IMR-90 (cell line): ENCODE measurements around the gene TMX1. TPM values are rescaled to one million over a fixed set of nuclear protein-coding genes. Genes with fewer than 3 reads are reported as not detected.
A peak's percentile ranks its signal among the peaks of the same experiment; 100 is the strongest.

Source experiments
- ATAC-seq: fragments of 200-7000 bp; cut with Tn5 transposase; 2 replicates; pipeline ENCODE4 v1.9.1; 2020; ENCODE audit warnings: low read depth, mild to moderate bottlenecking, moderate library complexity
- BruUV-seq: library from RNA; stranded (reverse); fragments of 400-500 nt; replicated peaks from 2 replicates; lab custom pipeline; 2021; lab: Mats Ljungman, UMichigan
- CTCF ChIA-PET: fragments of 300-600 bp; formaldehyde crosslinking; extraction: SDS; loops from one replicate; lab custom pipeline; 2021; ENCODE audit warnings: antibody characterized with exemption; lab: Yijun Ruan, JAX
- POLR2A ChIA-PET: fragments of 300-600 bp; sonication (Branson Sonifier 250); formaldehyde crosslinking; loops from one replicate; lab custom pipeline; 2022; ENCODE audit warnings: antibody characterized with exemption; ENCODE audit not compliant: unreplicated experiment; lab: Charles Lee
- DNase-seq: peaks from one replicate; pipeline ENCODE4 v3.0.0; 2013
- H2AFZ ChIP-seq: replicated peaks from 2 replicates; pipeline ENCODE3; 2013; ENCODE audit warnings: low read length, mild to moderate bottlenecking; ENCODE audit not compliant: poor library complexity
- H2AK5ac ChIP-seq: 2 replicates; pipeline ENCODE4 v1.6.1; 2013; ENCODE audit warnings: low read depth, low read length, inconsistent platforms
- H2AK9ac ChIP-seq: replicated peaks from 2 replicates; pipeline ENCODE3; 2013; ENCODE audit warnings: mild to moderate bottlenecking, low read depth, low read length, moderate library complexity; ENCODE audit not compliant: poor library complexity
- H2BK120ac ChIP-seq: 2 replicates; pipeline ENCODE4 v1.6.1; 2013; ENCODE audit warnings: low read depth, low read length, inconsistent platforms
- H2BK15ac ChIP-seq: 3 replicates; pipeline ENCODE4 v1.6.1; 2013; ENCODE audit warnings: low read depth, low read length, inconsistent platforms
- H2BK20ac ChIP-seq: 2 replicates; pipeline ENCODE4 v1.6.1; 2013; ENCODE audit warnings: low read depth, mild to moderate bottlenecking, inconsistent platforms, low read length, moderate library complexity
- H2BK5ac ChIP-seq: 2 replicates; pipeline ENCODE4 v1.6.1; 2013; ENCODE audit warnings: mild to moderate bottlenecking, low read depth, low read length, inconsistent platforms; ENCODE audit not compliant: poor library complexity, severe bottlenecking
- H3K14ac ChIP-seq: replicated peaks from 2 replicates; pipeline ENCODE4 v1.6.1; 2013; ENCODE audit warnings: low read depth, low read length, inconsistent platforms
- H3K18ac ChIP-seq: 2 replicates; pipeline ENCODE4 v1.6.1; 2013; ENCODE audit warnings: low read depth, low read length, control low read depth
- H3K23ac ChIP-seq: 2 replicates; pipeline ENCODE4 v1.6.1; 2013; ENCODE audit warnings: low read depth, low read length, inconsistent platforms
- H3K27ac ChIP-seq: 2 replicates; pipeline ENCODE4 v1.5.1; 2013; ENCODE audit warnings: mild to moderate bottlenecking, control low read depth, low read length; ENCODE audit not compliant: insufficient read depth
- H3K27me3 ChIP-seq: 2 replicates; pipeline ENCODE4 v1.6.1; 2013; ENCODE audit warnings: low read length; ENCODE audit not compliant: control insufficient read depth, insufficient read depth
- H3K36me3 ChIP-seq: 2 replicates; pipeline ENCODE4 v1.6.1; 2013; ENCODE audit warnings: low read length, mixed read lengths; ENCODE audit not compliant: control insufficient read depth, insufficient read depth
- H3K4ac ChIP-seq: 2 replicates; pipeline ENCODE4 v1.6.1; 2013; ENCODE audit warnings: low read depth, low read length, inconsistent platforms
- H3K4me1 ChIP-seq: 2 replicates; pipeline ENCODE4 v1.6.1; 2013; ENCODE audit warnings: low read length, mixed read lengths; ENCODE audit not compliant: control insufficient read depth, insufficient read depth
- H3K4me2 ChIP-seq: 2 replicates; pipeline ENCODE4 v1.6.1; 2013; ENCODE audit warnings: low read depth, mild to moderate bottlenecking, control low read depth, low read length, moderate library complexity
- H3K4me3 ChIP-seq: 2 replicates; pipeline ENCODE4 v1.5.1; 2013; ENCODE audit warnings: low read depth, mild to moderate bottlenecking, control low read depth, low read length, moderate library complexity; ENCODE audit not compliant: insufficient read depth
- H3K56ac ChIP-seq: 2 replicates; pipeline ENCODE4 v1.6.1; 2013; ENCODE audit warnings: low read length, inconsistent platforms; ENCODE audit not compliant: insufficient read depth; ENCODE audit errors: extremely low read depth
- H3K79me1 ChIP-seq, 2 experiments: 2 replicates each; pipeline ENCODE4 v1.6.1; 2013; ENCODE audit warnings: low read length in 2 of 2, inconsistent platforms in 1 of 2, low read depth in 1 of 2
- H3K9ac ChIP-seq: 2 replicates; pipeline ENCODE4 v1.6.1; 2013; ENCODE audit warnings: low read depth, low read length, control low read depth
- H3K9me1 ChIP-seq: 2 replicates; pipeline ENCODE4 v1.6.1; 2013; ENCODE audit warnings: low read length, inconsistent platforms; ENCODE audit not compliant: insufficient read depth
- H3K9me3 ChIP-seq: 2 replicates; pipeline ENCODE4 v1.6.1; 2013; ENCODE audit warnings: low read length; ENCODE audit not compliant: control insufficient read depth, insufficient read depth
- H4K20me1 ChIP-seq: 2 replicates; pipeline ENCODE4 v1.6.1; 2013; ENCODE audit warnings: low read length, inconsistent platforms; ENCODE audit not compliant: insufficient read depth
- H4K5ac ChIP-seq: 2 replicates; pipeline ENCODE4 v1.6.1; 2013; ENCODE audit warnings: mild to moderate bottlenecking, low read depth, low read length, control low read depth
- H4K8ac ChIP-seq, 2 experiments: 2 replicates each; pipeline ENCODE4 v1.6.1; 2013; ENCODE audit warnings: low read depth in 2 of 2, low read length in 2 of 2, control low read depth in 1 of 2, inconsistent platforms in 1 of 2
- H4K91ac ChIP-seq: 2 replicates; pipeline ENCODE4 v1.6.1; 2013; ENCODE audit warnings: low read depth, low read length, inconsistent platforms; ENCODE audit not compliant: insufficient read depth
- CEBPB ChIP-seq: IDR thresholded peaks from 2 replicates; pipeline ENCODE4 v1.6.1; 2012; ENCODE audit warnings: low read depth, low read length, improper control_type of control experiment
- CHD1 ChIP-seq: IDR thresholded peaks from 2 replicates; pipeline ENCODE4 v1.6.1; 2012; ENCODE audit warnings: low read depth, low read length, improper control_type of control experiment
- MAZ ChIP-seq: IDR thresholded peaks from 2 replicates; pipeline ENCODE4 v1.6.1; 2012; ENCODE audit warnings: low read depth, mild to moderate bottlenecking, low read length, improper control_type of control experiment, moderate library complexity, borderline replicate concordance
- NFE2L2 ChIP-seq: fragments of 150-350 bp; IDR thresholded peaks from 2 replicates; pipeline ENCODE4 v1.6.1; 2016; ENCODE audit warnings: low read depth, mild to moderate bottlenecking, low read length
- RAD21 ChIP-seq: IDR thresholded peaks from 2 replicates; pipeline ENCODE4 v1.6.1; 2012; ENCODE audit warnings: low read length, improper control_type of control experiment
- RCOR1 ChIP-seq: IDR thresholded peaks from 2 replicates; pipeline ENCODE4 v1.6.1; 2012; ENCODE audit warnings: mild to moderate bottlenecking, low read length, improper control_type of control experiment; ENCODE audit not compliant: insufficient replicate concordance
- RFX5 ChIP-seq: IDR thresholded peaks from 2 replicates; pipeline ENCODE4 v1.8.0; 2012; ENCODE audit warnings: low read depth, mild to moderate bottlenecking, low read length, moderate library complexity
- WGBS, 2 experiments: methylation state at CpG; one replicate each; pipeline versions ENCODE4 v1.1.5 to v1.1.7; 2013; ENCODE audit warnings: missing lambda C conversion rate in 2 of 2; ENCODE audit not compliant: insufficient read length in 1 of 2; ENCODE audit errors: extremely low coverage in 2 of 2; 5-methylcytosine and 5-hydroxymethylcytosine counted together
- dilution Hi-C: fragments of 300-500 bp; cut with HindIII; formaldehyde crosslinking; loops from one replicate; pipeline ENCODE4 v1.14.3; 2018; ENCODE audit warnings: low sequenced_read_pairs; ENCODE audit not compliant: unreplicated experiment
- in situ Hi-C: fragments of 300-500 bp; cut with MboI; formaldehyde crosslinking; loops from 3 replicates; pipeline ENCODE4 v1.14.3; 2019; ENCODE audit warnings: low sequenced_read_pairs, inconsistent platforms, mixed read lengths
- intact Hi-C: fragments of 100-400 bp; cut with micrococcal nuclease; formaldehyde crosslinking; loops from 2 replicates; pipeline ENCODE4 v1.10.0; 2022
- polyA plus RNA-seq, 3 experiments: library from polyadenylated mRNA; depleted of rRNA; stranded (reverse); fragments of >200 nt; gene quantifications; 2 replicates each; pipeline ENCODE4 v1.2.3, GENCODE V29; 2012; ENCODE audit warnings: low replicate concordance in 1 of 3
- total RNA-seq: library from RNA; depleted of rRNA; stranded (reverse); fragments of >200 nt; gene quantifications from 2 replicates; pipeline ENCODE4 v1.2.3, GENCODE V29; 2012
- TF ChIP-seq, protein P1 (sequence below): conservative IDR thresholded peaks from 2 replicates; pipeline ENCODE4 v1.5.1; 2012; ENCODE audit warnings: mild to moderate bottlenecking, low read depth, low read length, improper control_type of control experiment

TMX1 gene
- total and polyA plus RNA-seq, 2 of the 4 experiments (the other 2 are of a cell fraction), result 15.3 to 24.7 TPM

DNA sequence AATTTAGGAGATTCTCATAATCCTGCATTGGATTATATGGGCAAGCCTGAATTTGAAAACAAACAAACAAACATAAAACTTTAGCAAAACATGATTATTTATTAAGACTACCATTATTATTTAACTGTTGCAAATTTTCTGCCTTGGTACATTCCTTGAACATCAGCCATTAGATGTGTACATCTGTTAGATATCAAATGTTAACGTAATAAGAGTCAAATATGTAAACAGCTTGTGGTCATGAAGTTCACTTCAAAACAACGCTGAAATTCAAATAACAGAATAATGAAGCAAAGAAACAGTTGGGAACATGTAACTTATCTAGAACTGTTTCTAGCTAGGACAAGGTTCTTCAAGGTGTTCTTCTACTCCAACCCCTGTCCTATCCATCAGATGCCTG lies 14.3 kb upstream of the TMX1 start:
- H3K4me3 ChIP-seq, result no peak overlapping the region
- dilution Hi-C loops, result no loop called here
- no peak overlapping the region for H4K91ac ChIP-seq
- no peak overlapping the region for H3K14ac ChIP-seq
- no peak overlapping the region for H2AK5ac ChIP-seq
- H3K18ac ChIP-seq, result no peak overlapping the region; the same call in 1 of the 2 replicates
- no peak overlapping the region for H3K4ac ChIP-seq
- no CpG with 5 or more reads among the region's 2 CpGs for WGBS, 2 experiments
- no peak overlapping the region for H2BK120ac ChIP-seq
- no peaks in the 10 kb centered on the region for H3K9me1 ChIP-seq
- no peak for TF ChIP-seq RAD21
- TF ChIP-seq CEBPB, result no peak
- no peak for TF ChIP-seq RFX5
- TF ChIP-seq MAZ, result no peak
- no peak for TF ChIP-seq NFE2L2
- TF ChIP-seq RCOR1, result no peak
- TF ChIP-seq, protein P1, sequence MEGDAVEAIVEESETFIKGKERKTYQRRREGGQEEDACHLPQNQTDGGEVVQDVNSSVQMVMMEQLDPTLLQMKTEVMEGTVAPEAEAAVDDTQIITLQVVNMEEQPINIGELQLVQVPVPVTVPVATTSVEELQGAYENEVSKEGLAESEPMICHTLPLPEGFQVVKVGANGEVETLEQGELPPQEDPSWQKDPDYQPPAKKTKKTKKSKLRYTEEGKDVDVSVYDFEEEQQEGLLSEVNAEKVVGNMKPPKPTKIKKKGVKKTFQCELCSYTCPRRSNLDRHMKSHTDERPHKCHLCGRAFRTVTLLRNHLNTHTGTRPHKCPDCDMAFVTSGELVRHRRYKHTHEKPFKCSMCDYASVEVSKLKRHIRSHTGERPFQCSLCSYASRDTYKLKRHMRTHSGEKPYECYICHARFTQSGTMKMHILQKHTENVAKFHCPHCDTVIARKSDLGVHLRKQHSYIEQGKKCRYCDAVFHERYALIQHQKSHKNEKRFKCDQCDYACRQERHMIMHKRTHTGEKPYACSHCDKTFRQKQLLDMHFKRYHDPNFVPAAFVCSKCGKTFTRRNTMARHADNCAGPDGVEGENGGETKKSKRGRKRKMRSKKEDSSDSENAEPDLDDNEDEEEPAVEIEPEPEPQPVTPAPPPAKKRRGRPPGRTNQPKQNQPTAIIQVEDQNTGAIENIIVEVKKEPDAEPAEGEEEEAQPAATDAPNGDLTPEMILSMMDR, result no peak
- no peak for TF ChIP-seq CHD1
- intact Hi-C loops, result no loop called here
- BruUV-seq, result no TSS peak
- ATAC-seq, result peak; percentile 55
- H4K5ac ChIP-seq, result no peak overlapping the region
- no peaks in the 10 kb centered on the region for H3K79me1 ChIP-seq
- no peak overlapping the region for H2BK20ac ChIP-seq
- no peak overlapping the region for H2BK5ac ChIP-seq
- H4K20me1 ChIP-seq, result no peaks in the 10 kb centered on the region
- H3K27me3 ChIP-seq, result peaks cover 2% of the 10 kb centered on the region; the same call in 1 of the 2 replicates
- ChIA-PET CTCF (no interaction called here), POLR2A (no interaction called here)
- H2AFZ ChIP-seq, result no peak overlapping the region
- no peak overlapping the region for H3K23ac ChIP-seq
- in situ Hi-C loops, result no loop called here
- no peaks in the 10 kb centered on the region for H3K36me3 ChIP-seq
- H3K4me2 ChIP-seq, result peak overlapping the region; percentile 37; the same call in 1 of the 2 replicates
- DNase-seq, result peak; percentile 68
- no peak overlapping the region for H2BK15ac ChIP-seq
- H3K27ac ChIP-seq, result no peak overlapping the region
- H3K9me3 ChIP-seq, result peaks cover 5% of the 10 kb centered on the region; the same call in 1 of the 2 replicates
- peaks cover 7% of the 10 kb centered on the region for H3K4me1 ChIP-seq
- no peak overlapping the region for H3K56ac ChIP-seq
- H3K9ac ChIP-seq, result no peak overlapping the region
- H2AK9ac ChIP-seq, result no peak overlapping the region
- no peak overlapping the region for H4K8ac ChIP-seq
